Measurements from ENCODE around the gene RHBDF2. TPM values are rescaled to one million over a fixed set of nuclear protein-coding genes. Genes with fewer than 3 reads are reported as not detected.
A peak's percentile ranks its signal among the peaks of the same experiment; 100 is the strongest.

RHBDF2 gene
- total RNA-seq, 4 donors from 2014 or later: 11.3 to 47.4 (median 23.2) TPM

DNA sequence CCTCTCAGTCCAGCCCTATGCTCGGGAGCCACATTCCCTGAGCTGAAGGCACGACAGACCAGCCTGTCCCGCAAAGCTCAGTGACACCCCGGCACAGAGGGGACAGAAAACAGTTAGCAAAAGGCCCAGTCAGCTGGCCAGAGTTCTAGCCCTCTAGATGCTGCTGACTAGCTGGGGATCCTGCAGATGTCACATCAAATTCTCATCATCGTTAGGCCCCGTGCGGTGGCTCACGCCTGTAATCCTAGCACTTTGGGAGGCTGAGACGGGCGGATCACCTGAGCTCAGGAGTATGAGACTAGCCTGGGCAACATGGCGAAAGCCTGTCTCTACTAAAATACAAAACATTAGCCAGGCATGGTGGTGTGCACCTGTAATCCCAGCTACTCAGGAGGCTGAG is 65.5 kb downstream of the RHBDF2 start:
- H3K4me3 ChIP-seq: no peak overlapping the region
- intact Hi-C loops (cut with DNase I; ENCODE audit: low total_unique reads): no loop called here
- 99% methylated on average over 11 of the region's 11 CpGs; no CpG with 5 or more reads in 1 of the 2 donors for WGBS, 2 donors (ENCODE audit: low coverage in 1 of 2)
- no peak for DNase-seq
- TF ChIP-seq, protein P1, sequence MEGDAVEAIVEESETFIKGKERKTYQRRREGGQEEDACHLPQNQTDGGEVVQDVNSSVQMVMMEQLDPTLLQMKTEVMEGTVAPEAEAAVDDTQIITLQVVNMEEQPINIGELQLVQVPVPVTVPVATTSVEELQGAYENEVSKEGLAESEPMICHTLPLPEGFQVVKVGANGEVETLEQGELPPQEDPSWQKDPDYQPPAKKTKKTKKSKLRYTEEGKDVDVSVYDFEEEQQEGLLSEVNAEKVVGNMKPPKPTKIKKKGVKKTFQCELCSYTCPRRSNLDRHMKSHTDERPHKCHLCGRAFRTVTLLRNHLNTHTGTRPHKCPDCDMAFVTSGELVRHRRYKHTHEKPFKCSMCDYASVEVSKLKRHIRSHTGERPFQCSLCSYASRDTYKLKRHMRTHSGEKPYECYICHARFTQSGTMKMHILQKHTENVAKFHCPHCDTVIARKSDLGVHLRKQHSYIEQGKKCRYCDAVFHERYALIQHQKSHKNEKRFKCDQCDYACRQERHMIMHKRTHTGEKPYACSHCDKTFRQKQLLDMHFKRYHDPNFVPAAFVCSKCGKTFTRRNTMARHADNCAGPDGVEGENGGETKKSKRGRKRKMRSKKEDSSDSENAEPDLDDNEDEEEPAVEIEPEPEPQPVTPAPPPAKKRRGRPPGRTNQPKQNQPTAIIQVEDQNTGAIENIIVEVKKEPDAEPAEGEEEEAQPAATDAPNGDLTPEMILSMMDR (IDR thresholded peaks at IDR 0.05): no peak
- TF ChIP-seq POLR2A (IDR thresholded peaks at IDR 0.05) (no peak), EP300 (IDR thresholded peaks at IDR 0.05; ENCODE audit: low read depth) (no peak), POLR2AphosphoS5 (IDR thresholded peaks at IDR 0.05) (no peak)
- in situ Hi-C loops (cut with MboI; ENCODE audit: low pct_ligation_motif_present in 1 of 4, low pct_unique_long_range_greater_than_20kb in 1 of 4, low sequenced_read_pairs in 3 of 4): no loop called here
- no peaks in the 10 kb centered on the region for H3K27me3 ChIP-seq
- no peaks in the 10 kb centered on the region for H3K36me3 ChIP-seq
- H3K27ac ChIP-seq: no peak overlapping the region
- H3K4me1 ChIP-seq: no peaks in the 10 kb centered on the region
- no peaks in the 10 kb centered on the region for H3K9me3 ChIP-seq

DNA sequence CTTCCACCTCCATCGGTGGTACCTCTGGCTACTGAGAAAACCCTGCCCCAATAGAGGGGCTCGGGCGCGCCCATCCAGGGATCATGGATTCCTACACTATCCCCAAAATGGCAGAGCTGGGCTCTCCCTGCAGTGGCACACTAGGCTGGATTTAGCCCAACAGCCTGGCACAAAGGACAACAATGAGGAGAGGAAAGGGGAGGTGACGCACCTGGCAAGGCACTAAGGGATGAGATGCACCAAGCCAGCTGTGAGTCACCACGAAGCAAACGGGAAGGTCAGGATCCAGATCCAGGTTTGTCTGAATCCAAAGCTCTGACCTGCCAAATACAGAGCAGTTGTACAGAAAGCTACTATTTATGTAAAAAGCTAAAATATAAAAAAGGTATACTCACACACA is 66.4 kb downstream of the RHBDF2 start:
- no peak for DNase-seq
- H3K4me3 ChIP-seq: no peak overlapping the region
- intact Hi-C loops (cut with DNase I; ENCODE audit: low total_unique reads) (no loop called here), in situ Hi-C loops (cut with MboI; ENCODE audit: low pct_ligation_motif_present in 1 of 4, low pct_unique_long_range_greater_than_20kb in 1 of 4, low sequenced_read_pairs in 3 of 4) (no loop called here)
- H3K9me3 ChIP-seq: no peaks in the 10 kb centered on the region
- no peak overlapping the region for H3K27ac ChIP-seq
- no peaks in the 10 kb centered on the region for H3K36me3 ChIP-seq
- TF ChIP-seq, protein P1 (IDR thresholded peaks at IDR 0.05): no peak
- no peak for TF ChIP-seq POLR2AphosphoS5 (IDR thresholded peaks at IDR 0.05)
- TF ChIP-seq EP300 (IDR thresholded peaks at IDR 0.05; ENCODE audit: low read depth): no peak
- no peak for TF ChIP-seq POLR2A (IDR thresholded peaks at IDR 0.05)
- 85% methylated on average over 7 of the region's 7 CpGs; no CpG with 5 or more reads in 1 of the 2 donors for WGBS, 2 donors (ENCODE audit: low coverage in 1 of 2)
- H3K4me1 ChIP-seq: no peaks in the 10 kb centered on the region
- no peaks in the 10 kb centered on the region for H3K27me3 ChIP-seq

DNA sequence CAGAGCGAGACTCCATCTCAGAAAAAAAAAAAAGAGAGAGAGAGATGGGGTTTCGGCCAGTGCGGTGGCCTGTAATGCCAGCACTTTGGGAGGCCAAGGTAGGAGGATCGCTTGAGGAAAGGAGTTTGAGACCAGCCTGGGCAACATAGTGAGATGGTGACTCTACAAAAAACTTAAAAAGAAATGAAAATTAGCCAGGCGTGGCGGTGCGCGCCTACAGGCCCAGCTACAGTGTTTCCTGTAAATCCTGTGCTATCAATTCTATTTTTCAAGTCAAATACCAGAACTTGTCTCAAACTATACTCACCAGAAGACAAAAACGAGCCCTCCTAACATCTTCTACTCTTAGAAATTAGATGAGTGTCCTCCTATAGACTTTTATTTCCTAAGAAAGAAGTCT is 67.5 kb downstream of the RHBDF2 start:
- Histone ChIP-seq H3K27me3 (no peaks in the 10 kb centered on the region), H3K4me3 (no peak overlapping the region), H3K4me1 (no peaks in the 10 kb centered on the region), H3K27ac (no peak overlapping the region), H3K36me3 (no peaks in the 10 kb centered on the region), H3K9me3 (no peaks in the 10 kb centered on the region)
- intact Hi-C loops (cut with DNase I; ENCODE audit: low total_unique reads) (no loop called here), in situ Hi-C loops (cut with MboI; ENCODE audit: low pct_ligation_motif_present in 1 of 4, low pct_unique_long_range_greater_than_20kb in 1 of 4, low sequenced_read_pairs in 3 of 4) (no loop called here)
- TF ChIP-seq, protein P1 (IDR thresholded peaks at IDR 0.05): no peak
- DNase-seq: no peak
- 95% methylated on average over 6 to 9 of the region's 9 CpGs for WGBS, 2 donors (ENCODE audit: low coverage in 1 of 2)

DNA sequence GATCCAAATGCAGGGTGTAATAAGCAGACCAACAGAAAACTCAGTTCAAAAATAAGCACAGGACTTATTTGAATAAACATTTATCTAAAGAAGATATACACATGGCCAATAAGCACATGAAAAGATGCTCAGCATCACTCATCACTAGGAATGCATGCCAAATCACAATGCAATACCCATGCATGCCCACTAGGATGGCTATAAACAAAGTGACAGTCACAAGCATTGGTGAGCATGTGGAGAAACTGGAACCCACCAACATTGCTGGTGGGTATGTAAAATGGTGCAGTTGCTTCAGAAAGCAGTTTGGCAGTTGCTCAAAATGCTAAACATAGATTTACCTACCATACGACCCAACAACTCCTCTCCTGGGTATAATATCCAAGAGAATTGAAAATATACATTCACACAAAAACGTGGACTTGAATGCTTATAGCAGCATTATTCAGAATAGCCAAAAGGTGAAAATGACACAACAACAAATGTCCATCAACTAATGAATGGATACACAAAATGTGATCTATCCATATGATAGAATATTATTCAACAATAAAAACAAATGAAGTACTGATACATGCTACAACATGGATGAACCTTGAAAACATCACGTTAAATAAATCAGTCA is 68.4 kb downstream of the RHBDF2 start:
- no peak for TF ChIP-seq EP300 (IDR thresholded peaks at IDR 0.05; ENCODE audit: low read depth)
- TF ChIP-seq, protein P1 (IDR thresholded peaks at IDR 0.05): peak in 3 of 5 experiments; percentile 19 to 41 (median 24)
- in situ Hi-C loops (cut with MboI; ENCODE audit: low pct_ligation_motif_present in 1 of 4, low pct_unique_long_range_greater_than_20kb in 1 of 4, low sequenced_read_pairs in 3 of 4) (no loop called here), intact Hi-C loops (cut with DNase I; ENCODE audit: low total_unique reads) (no loop called here)
- Histone ChIP-seq H3K27ac (no peak overlapping the region), H3K9me3 (no peaks in the 10 kb centered on the region), H3K4me3 (no peak overlapping the region), H3K27me3 (no peaks in the 10 kb centered on the region), H3K4me1 (peaks cover 4 to 7% (median 6%) of the 10 kb centered on the region in 4 donors), H3K36me3 (no peaks in the 10 kb centered on the region)
- 77 to 92% methylated on average over 3 of the region's 3 CpGs for WGBS, 2 donors (ENCODE audit: low coverage in 1 of 2)
- no peak for DNase-seq
